LNCaP clone FGC (cell line): ENCODE data around the gene PIEZO1.

ENCODE experiments used
- DNase-seq: peaks from one replicate; pipeline ENCODE4 v3.0.0-alpha.2; 2011; ENCODE audit warnings: low read depth
- H3K4me3 ChIP-seq: 2 replicates; pipeline ENCODE4 v1.5.1; 2011; ENCODE audit warnings: mild to moderate bottlenecking, low read depth, low read length, control low read depth
- TF ChIP-seq, protein P1 (sequence below): IDR thresholded peaks from 2 replicates; pipeline ENCODE4 v1.5.1; 2012; ENCODE audit warnings: mild to moderate bottlenecking; ENCODE audit not compliant: control insufficient read depth, insufficient read depth; ENCODE audit errors: extremely low read depth

Gene PIEZO1, protein sequence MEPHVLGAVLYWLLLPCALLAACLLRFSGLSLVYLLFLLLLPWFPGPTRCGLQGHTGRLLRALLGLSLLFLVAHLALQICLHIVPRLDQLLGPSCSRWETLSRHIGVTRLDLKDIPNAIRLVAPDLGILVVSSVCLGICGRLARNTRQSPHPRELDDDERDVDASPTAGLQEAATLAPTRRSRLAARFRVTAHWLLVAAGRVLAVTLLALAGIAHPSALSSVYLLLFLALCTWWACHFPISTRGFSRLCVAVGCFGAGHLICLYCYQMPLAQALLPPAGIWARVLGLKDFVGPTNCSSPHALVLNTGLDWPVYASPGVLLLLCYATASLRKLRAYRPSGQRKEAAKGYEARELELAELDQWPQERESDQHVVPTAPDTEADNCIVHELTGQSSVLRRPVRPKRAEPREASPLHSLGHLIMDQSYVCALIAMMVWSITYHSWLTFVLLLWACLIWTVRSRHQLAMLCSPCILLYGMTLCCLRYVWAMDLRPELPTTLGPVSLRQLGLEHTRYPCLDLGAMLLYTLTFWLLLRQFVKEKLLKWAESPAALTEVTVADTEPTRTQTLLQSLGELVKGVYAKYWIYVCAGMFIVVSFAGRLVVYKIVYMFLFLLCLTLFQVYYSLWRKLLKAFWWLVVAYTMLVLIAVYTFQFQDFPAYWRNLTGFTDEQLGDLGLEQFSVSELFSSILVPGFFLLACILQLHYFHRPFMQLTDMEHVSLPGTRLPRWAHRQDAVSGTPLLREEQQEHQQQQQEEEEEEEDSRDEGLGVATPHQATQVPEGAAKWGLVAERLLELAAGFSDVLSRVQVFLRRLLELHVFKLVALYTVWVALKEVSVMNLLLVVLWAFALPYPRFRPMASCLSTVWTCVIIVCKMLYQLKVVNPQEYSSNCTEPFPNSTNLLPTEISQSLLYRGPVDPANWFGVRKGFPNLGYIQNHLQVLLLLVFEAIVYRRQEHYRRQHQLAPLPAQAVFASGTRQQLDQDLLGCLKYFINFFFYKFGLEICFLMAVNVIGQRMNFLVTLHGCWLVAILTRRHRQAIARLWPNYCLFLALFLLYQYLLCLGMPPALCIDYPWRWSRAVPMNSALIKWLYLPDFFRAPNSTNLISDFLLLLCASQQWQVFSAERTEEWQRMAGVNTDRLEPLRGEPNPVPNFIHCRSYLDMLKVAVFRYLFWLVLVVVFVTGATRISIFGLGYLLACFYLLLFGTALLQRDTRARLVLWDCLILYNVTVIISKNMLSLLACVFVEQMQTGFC (N-terminal part only)

DNA sequence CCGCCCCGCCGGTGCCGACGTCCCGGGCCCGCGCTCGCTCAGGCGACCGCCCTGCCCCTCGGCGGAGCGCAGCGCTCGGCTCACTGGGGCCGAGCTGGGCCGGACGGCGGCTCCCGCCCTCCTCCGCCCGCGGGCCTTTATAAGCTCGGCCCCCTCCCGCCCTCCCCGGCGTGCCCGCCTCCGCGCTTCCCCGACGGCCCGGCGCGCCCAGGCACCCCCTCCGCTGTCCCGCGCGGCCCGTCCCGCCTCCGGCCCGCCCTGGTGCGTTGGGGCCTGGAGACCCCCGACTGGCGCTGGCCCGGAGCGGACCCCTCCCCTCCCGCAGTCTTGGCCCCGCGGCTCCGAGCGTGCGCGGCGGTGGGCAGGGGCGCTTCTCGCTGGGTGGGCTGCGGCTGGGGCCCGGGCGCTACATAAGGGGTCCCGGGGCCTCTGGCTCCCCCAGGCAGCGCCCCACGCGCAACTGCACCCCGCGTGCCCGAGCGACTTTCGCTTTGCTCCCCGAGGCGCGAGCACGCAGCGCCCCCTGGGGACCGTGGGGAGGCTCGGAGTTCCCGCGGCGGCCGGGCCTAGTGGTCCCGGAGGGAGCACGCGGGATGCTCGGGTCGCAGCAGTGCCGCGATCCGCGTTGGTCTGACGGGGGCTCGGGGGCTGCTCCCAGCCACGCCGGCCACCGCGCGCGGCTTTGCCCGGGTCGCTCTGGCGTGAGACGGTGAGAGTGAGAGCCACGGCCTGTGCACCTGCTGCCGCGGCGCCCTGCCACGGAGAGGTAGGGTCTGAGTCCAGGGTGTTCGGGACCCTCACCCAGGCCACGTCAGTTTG, at the start of gene PIEZO1:
TSS of gene PIEZO1 (minus strand) at position 115 of the 819 bp plus-strand sequence. CDS start 256 bp downstream, outside the sequence.
- peak within 1 kb of the TSS; percentile 78 for H3K4me3 ChIP-seq
- TF ChIP-seq, protein P1, sequence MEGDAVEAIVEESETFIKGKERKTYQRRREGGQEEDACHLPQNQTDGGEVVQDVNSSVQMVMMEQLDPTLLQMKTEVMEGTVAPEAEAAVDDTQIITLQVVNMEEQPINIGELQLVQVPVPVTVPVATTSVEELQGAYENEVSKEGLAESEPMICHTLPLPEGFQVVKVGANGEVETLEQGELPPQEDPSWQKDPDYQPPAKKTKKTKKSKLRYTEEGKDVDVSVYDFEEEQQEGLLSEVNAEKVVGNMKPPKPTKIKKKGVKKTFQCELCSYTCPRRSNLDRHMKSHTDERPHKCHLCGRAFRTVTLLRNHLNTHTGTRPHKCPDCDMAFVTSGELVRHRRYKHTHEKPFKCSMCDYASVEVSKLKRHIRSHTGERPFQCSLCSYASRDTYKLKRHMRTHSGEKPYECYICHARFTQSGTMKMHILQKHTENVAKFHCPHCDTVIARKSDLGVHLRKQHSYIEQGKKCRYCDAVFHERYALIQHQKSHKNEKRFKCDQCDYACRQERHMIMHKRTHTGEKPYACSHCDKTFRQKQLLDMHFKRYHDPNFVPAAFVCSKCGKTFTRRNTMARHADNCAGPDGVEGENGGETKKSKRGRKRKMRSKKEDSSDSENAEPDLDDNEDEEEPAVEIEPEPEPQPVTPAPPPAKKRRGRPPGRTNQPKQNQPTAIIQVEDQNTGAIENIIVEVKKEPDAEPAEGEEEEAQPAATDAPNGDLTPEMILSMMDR, result peak; percentile 88
- DNase-seq, result no peak

DNA sequence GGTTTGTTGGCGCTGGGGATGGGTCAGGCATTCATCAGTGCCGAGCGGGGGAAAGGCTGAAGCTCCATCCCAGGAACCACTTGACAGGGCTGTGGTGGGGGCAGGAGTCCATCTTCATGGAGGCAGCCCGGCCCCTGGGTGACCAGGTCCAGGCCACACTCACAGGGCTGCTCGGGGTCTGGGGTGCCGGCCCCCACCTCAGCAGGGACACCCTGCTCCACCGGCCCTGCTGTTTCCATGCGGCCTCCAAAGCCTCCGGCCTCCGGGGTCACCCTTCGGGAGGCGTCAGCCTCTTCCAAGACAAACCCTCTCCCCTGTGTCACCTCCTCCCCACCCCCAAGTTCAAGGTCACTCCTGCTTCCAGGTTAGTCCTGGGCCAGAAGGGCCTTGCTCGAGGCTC, 49.6 kb upstream of the PIEZO1 start:
- no peak for DNase-seq
- TF ChIP-seq, protein P1, result no peak
- no peak overlapping the region for H3K4me3 ChIP-seq

DNA sequence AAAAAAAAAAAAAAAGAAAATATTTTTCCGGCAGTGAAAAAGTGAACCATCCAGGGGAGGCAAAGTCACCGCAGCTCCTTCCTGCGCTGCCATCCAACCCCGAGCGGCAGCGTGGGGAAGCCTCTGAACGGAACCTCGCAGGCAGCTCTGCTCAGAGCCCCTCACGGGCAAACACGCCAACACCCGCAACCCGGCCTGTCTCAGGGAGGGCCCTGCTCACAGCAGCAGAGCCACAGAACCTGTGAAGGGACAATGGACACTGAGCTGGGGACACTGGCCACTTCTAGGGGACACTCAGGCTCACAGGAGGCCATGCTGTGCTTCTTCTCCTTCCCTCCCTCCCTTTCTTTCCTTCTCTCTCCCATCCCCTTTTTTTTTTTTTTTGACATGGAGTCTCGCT, 48.1 kb upstream of the PIEZO1 start:
- TF ChIP-seq, protein P1, result no peak
- no peak for DNase-seq
- H3K4me3 ChIP-seq, result no peak overlapping the region

DNA sequence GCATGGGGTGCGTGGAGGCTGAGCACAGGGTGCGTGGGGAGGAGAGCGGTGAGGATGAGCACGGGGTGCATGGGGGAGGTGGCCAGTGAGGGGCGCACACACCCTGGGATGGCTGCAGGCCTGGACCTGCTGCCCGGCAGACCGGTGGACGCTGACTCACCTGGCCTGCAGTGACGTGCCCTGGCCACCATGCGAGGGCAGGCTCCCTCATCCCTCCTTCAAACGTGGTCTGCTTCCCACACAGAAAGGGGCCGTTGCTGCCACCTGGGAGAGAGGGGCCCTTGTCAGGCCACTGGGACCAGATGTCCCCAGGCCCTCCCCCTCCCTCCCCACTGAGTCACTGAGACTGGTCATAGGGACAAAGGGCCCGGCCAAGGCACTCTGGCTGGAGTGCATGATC, 46.8 kb upstream of the PIEZO1 start:
- H3K4me3 ChIP-seq, result no peak overlapping the region
- TF ChIP-seq, protein P1, result no peak
- DNase-seq, result no peak

DNA sequence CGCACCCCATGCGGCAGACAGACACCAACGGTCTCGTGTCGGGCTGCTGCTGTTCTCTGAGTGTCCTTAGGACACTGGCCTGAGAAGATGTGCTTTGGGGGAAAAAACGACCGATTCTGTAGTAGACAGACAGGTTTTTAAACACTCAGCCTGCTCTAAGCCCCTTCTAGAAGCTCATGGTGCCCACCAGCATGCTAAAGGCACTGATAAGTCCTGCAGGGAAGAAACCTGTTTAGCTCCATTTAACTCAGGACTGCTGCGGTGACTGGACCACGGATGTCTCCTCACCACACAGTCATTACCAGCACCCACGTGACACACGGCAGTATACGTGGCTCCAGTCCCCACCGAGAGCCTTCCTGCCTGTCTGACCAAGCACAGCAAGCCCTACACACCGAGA, 45.8 kb upstream of the PIEZO1 start:
- no peak for DNase-seq
- TF ChIP-seq, protein P1, result no peak
- H3K4me3 ChIP-seq, result no peak overlapping the region

DNA sequence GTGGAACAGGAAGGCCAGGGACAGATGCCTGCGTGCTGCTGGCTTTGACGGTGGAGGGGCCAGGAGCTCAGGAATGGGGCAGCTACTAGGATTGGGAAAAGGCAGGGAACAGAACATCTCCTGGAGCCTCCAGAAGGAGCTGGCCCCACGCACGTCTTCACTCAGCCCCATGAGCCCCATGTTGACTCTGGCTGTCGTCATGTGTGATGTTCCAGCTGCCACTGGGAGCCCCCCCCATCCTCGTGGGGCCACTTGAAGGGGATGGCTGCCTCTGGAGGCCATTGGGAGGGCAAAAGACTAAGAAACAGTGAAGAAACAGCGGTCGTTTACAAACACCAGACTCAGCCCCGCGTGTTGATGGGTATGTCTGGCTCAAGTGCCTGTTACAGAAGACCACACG, 45.2 kb upstream of the PIEZO1 start:
- DNase-seq, result no peak
- TF ChIP-seq, protein P1, result no peak
- H3K4me3 ChIP-seq, result no peak overlapping the region
